Suprapubic skin (tissue), 3 donors: ENCODE results near the gene MOGAT3.
"Not testable (repeated sequence)": the region's sequence is repeated elsewhere in the genome, so short reads cannot be mapped to it uniquely, and the experiment has no call there.

ENCODE experiments used
- CTCF ChIP-seq, 2 donors: fragments of 200-600 bp in 1 of 2; fragments of 450-650 bp in 1 of 2; sonication (generic) in 1 of 2; IDR thresholded peaks; one replicate each; pipeline ENCODE4 v1.5.1; 2016 to 2019; ENCODE audit warnings: antibody characterized with exemption in 2 of 2, mild to moderate bottlenecking in 1 of 2, moderate library complexity in 1 of 2
- EP300 ChIP-seq: sonication (generic); formaldehyde crosslinking; IDR thresholded peaks from one replicate; pipeline ENCODE4 v1.6.1; 2017; ENCODE audit warnings: antibody characterized with exemption
- POLR2A ChIP-seq, 2 donors: fragments of 450-650 bp; IDR thresholded peaks; one replicate each; pipeline ENCODE4 v1.6.1; 2017; ENCODE audit warnings: antibody characterized with exemption in 2 of 2, mild to moderate bottlenecking in 2 of 2, moderate library complexity in 2 of 2

- TF ChIP-seq CTCF (IDR thresholded peaks at IDR 0.05); POLR2A (IDR thresholded peaks at IDR 0.05); EP300: not testable (repeated sequence)
Observed at GRCh38 chr7:101199522-101199921, 1.3 kb downstream of the MOGAT3 start.
